NCI-H2171 (cell line): ENCODE results near the gene KCNH2.
"Not testable (repeated sequence)": the region's sequence is repeated elsewhere in the genome, so short reads cannot be mapped to it uniquely, and the experiment has no call there.

Experiments
- DNase-seq: peaks from one replicate; lab custom pipeline; 2025; lab: John Stamatoyannopoulos, UW

Gene KCNH2

GRCh38 chr7:151012031-151012692, 34.0 kb upstream of the KCNH2 start:
- DNase-seq, result no peak

GRCh38 chr7:151011616-151012015, 33.5 kb upstream of the KCNH2 start:
- DNase-seq, result not testable (repeated sequence)

DNA sequence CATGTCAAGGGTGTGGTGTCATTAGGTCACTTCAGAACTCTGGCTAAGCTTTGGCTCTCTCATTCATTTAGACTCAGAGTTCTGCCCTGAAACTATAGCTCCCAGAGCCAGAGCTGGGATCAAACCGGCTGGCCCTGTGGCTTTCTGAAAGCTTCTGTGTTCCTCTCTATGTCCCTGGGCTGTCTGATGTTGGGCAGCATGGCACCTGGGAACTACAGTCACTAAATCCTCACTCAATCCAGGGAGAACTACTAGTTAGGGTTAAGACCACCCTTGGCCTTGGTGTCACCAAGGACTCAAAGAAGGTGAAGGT, 32.9 kb upstream of the KCNH2 start:
- no peak for DNase-seq

DNA sequence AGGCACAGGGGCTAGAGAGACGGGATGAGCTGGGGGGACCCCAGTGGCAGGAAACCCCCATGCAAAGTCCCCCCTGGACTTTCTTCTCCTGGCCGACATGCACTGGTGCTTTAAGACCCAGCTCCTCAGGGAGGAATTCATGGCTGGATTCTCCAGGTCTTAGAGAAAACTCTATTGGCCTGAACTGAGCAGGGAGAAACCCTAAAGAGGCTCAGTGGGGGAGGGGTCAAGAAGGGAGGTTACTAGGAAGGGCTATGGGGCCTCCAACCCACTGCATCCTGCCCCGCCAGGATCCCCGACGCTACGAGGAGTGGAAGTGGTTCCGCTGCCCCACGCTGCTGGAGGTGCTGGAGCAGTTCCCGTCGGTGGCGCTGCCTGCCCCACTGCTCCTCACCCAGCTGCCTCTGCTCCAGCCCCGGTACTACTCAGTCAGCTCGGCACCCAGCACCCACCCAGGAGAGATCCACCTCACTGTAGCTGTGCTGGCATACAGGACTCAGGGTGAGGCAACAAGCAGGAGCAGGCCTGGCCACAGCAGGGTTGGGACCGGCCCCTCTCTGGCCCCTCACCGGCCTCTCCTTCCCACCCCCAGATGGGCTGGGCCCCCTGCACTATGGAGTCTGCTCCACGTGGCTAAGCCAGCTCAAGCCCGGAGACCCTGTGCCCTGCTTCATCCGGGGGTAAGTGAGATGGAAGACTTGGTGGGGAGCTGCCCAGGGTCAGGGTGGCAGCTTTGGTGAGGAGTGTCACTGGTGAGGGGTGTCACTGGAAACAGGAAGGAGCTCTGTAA, 32.4 kb upstream of the KCNH2 start:
- DNase-seq, result no peak

DNA sequence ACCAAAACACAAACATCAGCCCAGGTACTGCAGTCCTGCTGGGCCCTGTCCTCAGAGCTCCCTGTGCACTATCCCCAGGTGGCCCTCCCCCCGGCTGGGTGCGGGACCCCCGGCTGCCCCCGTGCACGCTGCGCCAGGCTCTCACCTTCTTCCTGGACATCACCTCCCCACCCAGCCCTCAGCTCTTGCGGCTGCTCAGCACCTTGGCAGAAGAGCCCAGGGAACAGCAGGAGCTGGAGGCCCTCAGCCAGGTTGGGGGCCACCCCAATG, 31.9 kb upstream of the KCNH2 start:
- DNase-seq, result no peak

- no peak for DNase-seq
Observed at GRCh38 chr7:151009327-151010036, 31.4 kb upstream of the KCNH2 start.

- DNase-seq, result no peak
Observed at GRCh38 chr7:151008511-151009323, 30.6 kb upstream of the KCNH2 start.

GRCh38 chr7:151008143-151008510, 30.0 kb upstream of the KCNH2 start:
- no peak for DNase-seq

DNA sequence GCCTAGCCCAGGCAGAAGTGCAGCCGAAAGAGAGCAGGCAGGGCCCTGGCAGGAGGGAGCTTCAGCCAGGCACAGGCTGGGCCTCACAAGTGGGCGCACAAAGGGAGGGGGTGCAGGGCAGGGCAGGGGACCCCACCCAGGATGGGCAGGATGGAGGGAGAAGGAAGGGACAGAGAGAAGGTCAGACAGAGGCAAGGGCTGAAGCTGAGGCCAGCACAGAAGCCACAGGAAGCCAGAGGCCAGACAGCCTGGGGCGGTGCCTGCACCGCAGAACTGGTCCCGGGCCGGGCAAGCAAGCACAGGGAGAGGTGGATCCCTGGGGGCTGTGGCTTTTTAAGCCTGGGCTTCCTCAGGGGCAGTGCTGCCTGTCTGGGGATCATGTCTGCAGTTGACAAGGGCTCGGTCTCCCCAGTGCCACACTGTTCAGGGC, 29.4 kb upstream of the KCNH2 start:
- no peak for DNase-seq

- no peak for DNase-seq
Observed at GRCh38 chr7:151006590-151007300, 28.6 kb upstream of the KCNH2 start.

DNA sequence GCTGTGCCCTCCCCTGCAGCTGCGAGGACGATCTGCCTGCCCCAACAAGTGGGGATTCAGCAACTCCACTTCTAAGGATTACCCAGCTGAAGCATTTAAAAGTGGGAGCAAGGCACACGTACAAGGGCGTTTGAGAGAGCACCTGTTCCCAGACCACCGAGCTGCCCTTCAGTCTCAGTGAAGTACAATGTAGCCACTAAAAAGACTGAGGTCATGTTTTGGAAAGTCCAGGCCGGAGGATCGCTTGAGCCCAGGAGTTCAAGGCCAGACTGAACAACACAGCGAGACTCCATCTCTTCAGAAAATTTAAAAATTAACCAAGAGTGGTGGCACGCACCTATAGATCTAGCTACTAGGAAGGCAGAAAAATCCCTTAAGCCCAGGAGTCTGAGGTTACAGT, 27.4 kb upstream of the KCNH2 start:
- DNase-seq, result no peak

DNA sequence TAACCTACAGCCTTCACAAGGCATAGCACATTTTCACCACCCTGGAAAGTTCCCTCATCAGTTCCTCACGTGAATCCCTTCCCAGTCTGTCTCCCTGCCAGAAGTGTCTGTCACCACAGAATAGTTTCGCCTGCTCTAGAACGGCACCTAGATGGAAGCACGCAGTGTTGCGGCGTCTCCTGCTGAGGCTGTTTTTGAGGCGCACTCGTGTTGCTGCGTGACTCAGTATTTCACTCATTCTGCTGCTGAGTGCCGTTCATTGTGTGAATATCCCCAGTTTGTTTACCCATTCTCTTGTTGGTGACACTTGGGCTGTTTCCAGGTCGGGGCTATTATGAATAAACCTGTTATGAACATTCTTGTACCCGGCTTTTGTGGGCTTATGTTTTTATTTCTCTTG, 25.5 kb upstream of the KCNH2 start:
- no peak for DNase-seq

DNA sequence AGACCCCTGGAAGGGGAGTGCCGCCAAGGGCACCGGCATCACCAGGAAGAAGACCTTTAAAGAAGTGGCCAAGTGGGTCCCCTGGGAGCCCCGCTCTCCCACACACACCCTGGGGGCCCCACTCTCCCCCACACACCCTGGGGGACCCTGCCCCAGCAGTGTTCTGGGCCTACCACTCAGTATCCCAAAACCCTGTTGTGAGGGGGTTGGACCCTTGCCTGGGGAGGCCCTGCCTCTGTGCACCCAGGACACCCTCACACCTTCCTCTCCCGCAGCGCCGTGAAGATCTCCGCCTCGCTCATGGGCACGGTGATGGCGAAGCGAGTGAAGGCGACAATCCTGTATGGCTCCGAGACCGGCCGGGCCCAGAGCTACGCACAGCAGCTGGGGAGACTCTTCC, 23.4 kb upstream of the KCNH2 start:
- no peak for DNase-seq

DNA sequence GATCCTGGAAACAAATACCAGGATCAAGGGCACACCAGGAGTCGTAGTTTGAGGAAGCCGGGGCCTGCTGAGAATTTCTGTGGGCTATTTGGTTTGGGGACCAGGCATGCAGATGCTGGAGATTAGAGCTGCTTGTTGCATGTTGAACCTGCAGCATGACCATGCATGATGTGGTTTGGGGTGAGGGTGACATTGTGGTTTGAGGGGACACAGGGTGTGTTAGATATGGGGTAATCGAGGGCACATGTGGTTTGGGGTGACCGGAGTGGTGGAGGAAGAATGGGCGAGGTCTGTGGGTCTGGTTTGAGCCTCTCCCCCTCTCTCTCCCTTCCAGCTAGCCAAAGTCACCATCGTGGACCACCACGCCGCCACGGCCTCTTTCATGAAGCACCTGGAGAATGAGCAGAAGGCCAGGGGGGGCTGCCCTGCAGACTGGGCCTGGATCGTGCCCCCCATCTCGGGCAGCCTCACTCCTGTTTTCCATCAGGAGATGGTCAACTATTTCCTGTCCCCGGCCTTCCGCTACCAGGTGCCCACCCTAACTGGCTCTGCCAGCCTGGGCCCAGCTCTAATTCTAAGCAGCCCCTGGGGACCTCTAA, 22.9 kb upstream of the KCNH2 start:
- no peak for DNase-seq

GRCh38 chr7:150999497-151000230, 21.5 kb upstream of the KCNH2 start:
- DNase-seq, result no peak

- no peak for DNase-seq
Observed at GRCh38 chr7:150999001-150999400, 20.9 kb upstream of the KCNH2 start.

DNA sequence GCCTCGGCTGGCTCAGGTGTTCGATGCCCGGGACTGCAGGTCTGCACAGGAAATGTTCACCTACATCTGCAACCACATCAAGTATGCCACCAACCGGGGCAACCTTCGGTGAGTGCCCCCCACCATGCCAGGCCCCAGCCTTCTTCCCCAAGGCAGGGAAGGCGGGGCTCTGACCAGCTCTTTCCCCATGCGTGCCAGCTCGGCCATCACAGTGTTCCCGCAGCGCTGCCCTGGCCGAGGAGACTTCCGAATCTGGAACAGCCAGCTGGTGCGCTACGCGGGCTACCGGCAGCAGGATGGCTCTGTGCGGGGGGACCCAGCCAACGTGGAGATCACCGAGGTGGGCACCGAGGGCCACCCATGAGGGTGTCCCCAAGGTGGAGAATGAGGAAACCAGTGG, 20.2 kb upstream of the KCNH2 start:
- no peak for DNase-seq

GRCh38 chr7:150997817-150998216, 19.7 kb upstream of the KCNH2 start:
- DNase-seq, result no peak

DNA sequence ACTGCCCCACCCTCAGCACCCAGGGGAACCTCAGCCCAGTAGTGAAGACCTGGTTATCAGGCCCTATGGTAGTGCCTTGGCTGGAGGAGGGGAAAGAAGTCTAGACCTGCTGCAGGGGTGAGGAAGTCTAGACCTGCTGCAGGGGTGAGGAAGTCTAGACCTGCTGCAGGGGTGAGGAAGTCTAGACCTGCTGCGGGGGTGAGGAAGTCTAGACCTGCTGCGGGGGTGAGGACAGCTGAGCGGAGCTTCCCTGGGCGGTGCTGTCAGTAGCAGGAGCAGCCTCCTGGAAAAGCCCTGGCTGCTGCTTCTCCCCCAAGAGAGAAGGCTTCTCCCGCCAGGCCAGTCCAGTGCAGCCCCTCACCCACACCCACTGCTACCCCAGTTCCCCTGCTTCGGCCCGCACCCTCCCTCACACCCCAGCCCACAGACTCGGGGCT, 19.0 kb upstream of the KCNH2 start:
- DNase-seq, result no peak

GRCh38 chr7:150996376-150997074, 18.4 kb upstream of the KCNH2 start:
- DNase-seq, result no peak
